ENCODE measurements around the gene NDST1. TPM values are rescaled to one million over a fixed set of nuclear protein-coding genes. Genes with fewer than 3 reads are reported as not detected.

Gene NDST1
- total RNA-seq, 4 donors from 2014 or later = 45.4 to 86.5 (median 81.2) TPM

- no peak for DNase-seq (ENCODE audit: low spot score)
- ATAC-seq (ENCODE audit: low FRiP score) = no peak
- no peak for TF ChIP-seq CTCF (IDR thresholded peaks at IDR 0.05)
Measured at GRCh38 chr5:150529555-150529954, 21.6 kb downstream of the NDST1 start.

GRCh38 chr5:150530423-150530822, 22.5 kb downstream of the NDST1 start:
- ATAC-seq (ENCODE audit: low FRiP score) (no peak), DNase-seq (ENCODE audit: low spot score) (no peak)
- TF ChIP-seq CTCF (IDR thresholded peaks at IDR 0.05) = no peak

GRCh38 chr5:150530951-150531588, 23.1 kb downstream of the NDST1 start:
- ATAC-seq (ENCODE audit: low FRiP score) (no peak), DNase-seq (ENCODE audit: low spot score) (no peak)
- TF ChIP-seq CTCF (IDR thresholded peaks at IDR 0.05) = no peak

- no peak for DNase-seq (ENCODE audit: low spot score)
- ATAC-seq (ENCODE audit: low FRiP score) = no peak
- TF ChIP-seq CTCF (IDR thresholded peaks at IDR 0.05) = no peak
Measured at GRCh38 chr5:150531686-150532085, 23.8 kb downstream of the NDST1 start.

- ATAC-seq (ENCODE audit: low FRiP score) (no peak), DNase-seq (ENCODE audit: low spot score) (no peak)
- no peak for TF ChIP-seq CTCF (IDR thresholded peaks at IDR 0.05)
Measured at GRCh38 chr5:150532151-150532550, 24.2 kb downstream of the NDST1 start.

- TF ChIP-seq CTCF (IDR thresholded peaks at IDR 0.05) = no peak
- ATAC-seq (ENCODE audit: low FRiP score) (no peak), DNase-seq (ENCODE audit: low spot score) (no peak)
Measured at GRCh38 chr5:150532996-150533395, 25.1 kb downstream of the NDST1 start.

GRCh38 chr5:150534811-150535210, 26.9 kb downstream of the NDST1 start:
- DNase-seq (ENCODE audit: low spot score) (no peak), ATAC-seq (ENCODE audit: low FRiP score) (no peak)
- TF ChIP-seq CTCF (IDR thresholded peaks at IDR 0.05) = no peak

All from omental fat pad (tissue), 4 donors.